HL-60 (cell line): Measurements from ENCODE around the gene CACNA2D3.

Source experiments
- DNase-seq, 2 experiments: peaks; one replicate each; pipeline ENCODE4 v3.0.0-alpha.2; 2010 to 2020; ENCODE audit warnings: low read depth in 1 of 2, low spot score in 1 of 2
- H3K27ac ChIP-seq: fragments of 250-450 bp; sonication (Bioruptor Pico); replicated peaks from 2 replicates; pipeline ENCODE4 v1.5.1; 2020; ENCODE audit warnings: mild to moderate bottlenecking, moderate library complexity
- H3K27me3 ChIP-seq: fragments of 250-450 bp; sonication (Bioruptor Pico); 2 replicates; pipeline ENCODE4 v1.5.1; 2021; ENCODE audit warnings: mild to moderate bottlenecking, moderate library complexity; ENCODE audit not compliant: insufficient read depth, poor library complexity, severe bottlenecking
- H3K4me3 ChIP-seq: replicated peaks from 2 replicates; pipeline ENCODE4 v1.5.1; 2011; ENCODE audit warnings: mild to moderate bottlenecking, control low read depth, low read length; ENCODE audit not compliant: insufficient read depth
- GABPA ChIP-seq: IDR thresholded peaks from 2 replicates; pipeline ENCODE4 v1.6.1; 2012; ENCODE audit warnings: low read depth
- POLR2AphosphoS5 ChIP-seq: IDR thresholded peaks from 2 replicates; pipeline ENCODE4 v1.6.1; 2012; ENCODE audit warnings: low read depth
- REST ChIP-seq: IDR thresholded peaks from 2 replicates; pipeline ENCODE4 v1.6.1; 2012; ENCODE audit warnings: low read depth; ENCODE audit not compliant: insufficient replicate concordance
- SPI1 ChIP-seq: IDR thresholded peaks from 2 replicates; pipeline ENCODE4 v1.6.1; 2012; ENCODE audit warnings: low read depth, mild to moderate bottlenecking, borderline replicate concordance
- TF ChIP-seq, protein P1 (sequence below): IDR thresholded peaks from one replicate; pipeline ENCODE4 v1.5.1; 2011; ENCODE audit warnings: low read length, control low read depth, inconsistent platforms; ENCODE audit not compliant: insufficient read depth

The CACNA2D3 gene

GRCh38 chr3:54506603-54507002, 384.3 kb downstream of the CACNA2D3 start:
- Histone ChIP-seq H3K27ac (no peak overlapping the region), H3K27me3 (no peaks in the 10 kb centered on the region), H3K4me3 (no peak overlapping the region)
- DNase-seq: no peak
- no peak for TF ChIP-seq POLR2AphosphoS5
- no peak for TF ChIP-seq SPI1
- TF ChIP-seq, protein P1, sequence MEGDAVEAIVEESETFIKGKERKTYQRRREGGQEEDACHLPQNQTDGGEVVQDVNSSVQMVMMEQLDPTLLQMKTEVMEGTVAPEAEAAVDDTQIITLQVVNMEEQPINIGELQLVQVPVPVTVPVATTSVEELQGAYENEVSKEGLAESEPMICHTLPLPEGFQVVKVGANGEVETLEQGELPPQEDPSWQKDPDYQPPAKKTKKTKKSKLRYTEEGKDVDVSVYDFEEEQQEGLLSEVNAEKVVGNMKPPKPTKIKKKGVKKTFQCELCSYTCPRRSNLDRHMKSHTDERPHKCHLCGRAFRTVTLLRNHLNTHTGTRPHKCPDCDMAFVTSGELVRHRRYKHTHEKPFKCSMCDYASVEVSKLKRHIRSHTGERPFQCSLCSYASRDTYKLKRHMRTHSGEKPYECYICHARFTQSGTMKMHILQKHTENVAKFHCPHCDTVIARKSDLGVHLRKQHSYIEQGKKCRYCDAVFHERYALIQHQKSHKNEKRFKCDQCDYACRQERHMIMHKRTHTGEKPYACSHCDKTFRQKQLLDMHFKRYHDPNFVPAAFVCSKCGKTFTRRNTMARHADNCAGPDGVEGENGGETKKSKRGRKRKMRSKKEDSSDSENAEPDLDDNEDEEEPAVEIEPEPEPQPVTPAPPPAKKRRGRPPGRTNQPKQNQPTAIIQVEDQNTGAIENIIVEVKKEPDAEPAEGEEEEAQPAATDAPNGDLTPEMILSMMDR: no peak

- no peaks in the 10 kb centered on the region for H3K27me3 ChIP-seq
- TF ChIP-seq GABPA: no peak
- no peak for TF ChIP-seq SPI1
- no peak for TF ChIP-seq POLR2AphosphoS5
- TF ChIP-seq REST: no peak
- TF ChIP-seq, protein P1: no peak
- no peak overlapping the region for H3K27ac ChIP-seq
- H3K4me3 ChIP-seq: no peak overlapping the region
- DNase-seq: no peak
Measured at GRCh38 chr3:54507876-54508460, 385.6 kb downstream of the CACNA2D3 start.

GRCh38 chr3:54510506-54510905, 388.2 kb downstream of the CACNA2D3 start:
- TF ChIP-seq POLR2AphosphoS5: no peak
- no peak for TF ChIP-seq GABPA
- no peak for TF ChIP-seq SPI1
- TF ChIP-seq, protein P1: no peak
- TF ChIP-seq REST: no peak
- Histone ChIP-seq H3K27me3 (no peaks in the 10 kb centered on the region), H3K4me3 (no peak overlapping the region), H3K27ac (no peak overlapping the region)
- DNase-seq: no peak

DNA sequence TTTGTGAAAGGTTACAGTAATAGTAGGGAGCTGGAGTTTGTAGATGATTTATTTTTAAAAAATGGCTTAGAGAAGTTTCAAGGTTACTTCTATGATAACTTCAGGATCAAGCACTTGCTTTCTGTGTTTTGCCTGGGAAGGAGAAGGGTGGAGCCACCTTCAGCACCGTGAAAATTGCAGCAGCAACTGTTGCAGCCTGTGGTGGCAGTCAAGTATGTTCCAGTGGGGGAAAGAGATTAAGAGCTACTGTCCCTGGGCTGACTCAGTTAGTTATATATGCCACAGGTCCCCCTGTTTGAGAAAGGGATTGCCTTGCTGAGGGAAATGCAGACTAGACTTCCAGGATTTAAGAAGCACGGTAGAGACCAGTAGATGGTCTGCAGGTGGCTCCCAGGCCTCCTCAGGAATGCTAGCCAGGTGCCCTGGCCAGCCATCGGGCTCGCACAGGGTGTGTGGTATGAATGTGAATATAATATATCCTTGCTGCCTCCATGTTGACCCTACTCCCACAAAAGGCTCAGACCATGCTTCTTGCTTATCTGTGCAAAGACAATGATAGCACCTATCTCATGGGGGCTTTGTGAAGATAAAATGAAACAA, 389.5 kb downstream of the CACNA2D3 start:
- no peak overlapping the region for H3K4me3 ChIP-seq
- no peak for DNase-seq
- H3K27ac ChIP-seq: no peak overlapping the region
- no peaks in the 10 kb centered on the region for H3K27me3 ChIP-seq
- TF ChIP-seq, protein P1: no peak
